Subcutaneous abdominal adipose tissue (tissue), 5 donors: ENCODE measurements around the gene CGB3.
A peak's percentile ranks its signal among the peaks of the same experiment; 100 is the strongest.

Experiments used
- H3K27ac ChIP-seq: one replicate; pipeline ENCODE4 v1.7.0; 2013; ENCODE audit warnings: low read depth, mild to moderate bottlenecking, inconsistent platforms, low read length, moderate library complexity
- H3K27me3 ChIP-seq, 5 donors: one replicate each; pipeline ENCODE4 v1.7.0; 2013; ENCODE audit warnings: low read length in 5 of 5, inconsistent platforms in 1 of 5; ENCODE audit not compliant: control insufficient read depth in 5 of 5, insufficient read depth in 4 of 5
- H3K36me3 ChIP-seq, 5 donors: one replicate each; pipeline ENCODE4 v1.7.0; 2013; ENCODE audit warnings: low read length in 5 of 5; ENCODE audit not compliant: control insufficient read depth in 5 of 5, insufficient read depth in 5 of 5
- H3K4me1 ChIP-seq, 5 donors: one replicate each; pipeline ENCODE4 v1.7.0; 2013; ENCODE audit warnings: low read length in 5 of 5, mild to moderate bottlenecking in 3 of 5, moderate library complexity in 1 of 5; ENCODE audit not compliant: control insufficient read depth in 5 of 5, insufficient read depth in 5 of 5
- H3K4me3 ChIP-seq, 5 donors: one replicate each; pipeline ENCODE4 v1.7.0; 2013; ENCODE audit warnings: low read length in 5 of 5, low read depth in 1 of 5
- H3K9ac ChIP-seq, 5 donors: one replicate each; pipeline ENCODE4 v1.7.0; 2013; ENCODE audit warnings: low read length in 5 of 5, mild to moderate bottlenecking in 4 of 5, moderate library complexity in 3 of 5
- H3K9me3 ChIP-seq, 5 donors: one replicate each; pipeline ENCODE4 v1.7.0; 2013; ENCODE audit warnings: low read length in 5 of 5; ENCODE audit not compliant: control insufficient read depth in 5 of 5
- donor health status: healthy.
- donor health status: healthy.
- donor health status: healthy.
- donor health status: healthy.
- donor health status: healthy.

The CGB3 gene

DNA sequence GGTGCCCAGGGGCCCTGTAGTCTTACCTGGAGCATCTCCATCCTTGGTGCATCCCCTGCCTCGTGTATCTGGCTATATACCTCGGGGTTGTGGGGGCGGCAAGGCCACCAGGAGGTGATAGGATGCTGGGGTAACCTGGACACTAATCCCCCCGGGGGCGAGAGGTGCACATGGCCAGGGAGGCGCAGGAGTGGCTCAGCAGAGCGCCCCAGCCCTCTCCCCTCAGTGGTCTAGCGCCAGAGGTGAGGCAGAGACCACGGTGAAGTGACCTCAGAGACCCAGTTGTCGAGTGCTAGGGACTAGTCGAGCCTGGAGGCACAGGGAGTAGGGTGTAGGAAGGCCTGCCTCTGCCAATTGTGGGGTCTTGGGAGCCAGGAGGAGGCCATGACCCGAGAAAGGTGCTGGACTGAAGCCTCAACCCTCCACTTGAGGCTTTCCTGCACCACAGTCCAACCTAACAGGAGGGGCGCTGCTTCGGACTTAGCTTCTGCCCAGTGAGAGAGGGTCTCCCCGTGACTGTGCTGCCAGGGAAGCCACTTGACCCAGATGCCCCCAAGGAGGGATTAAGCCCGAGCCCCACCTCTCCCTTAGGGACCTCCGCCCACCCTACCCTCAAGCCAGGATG is 7.0 kb downstream of the CGB3 start, which contains the start of gene LHB:
Gene LHB, minus strand, starts transcription at position 51 of the 625 bp plus-strand sequence. Its CDS starts 10 bp downstream, at position 41.
- Histone ChIP-seq H3K27me3 (peaks cover 2 to 16% (median 6%) of the 10 kb centered on the region in 5 donors), H3K9me3 (no peaks in the 10 kb centered on the region), H3K27ac (no peak within 1 kb of the TSS), H3K4me3 (peak within 1 kb of the TSS in 4 of 5 donors; percentile 57 to 66 (median 59)), H3K9ac (peak within 1 kb of the TSS in 2 of 5 donors; percentile 30 to 52), H3K36me3 (peaks cover 0 to 40% (median 31%) of the 10 kb centered on the region in 5 donors), H3K4me1 (peaks cover 0 to 25% (median 23%) of the 10 kb centered on the region in 5 donors)

DNA sequence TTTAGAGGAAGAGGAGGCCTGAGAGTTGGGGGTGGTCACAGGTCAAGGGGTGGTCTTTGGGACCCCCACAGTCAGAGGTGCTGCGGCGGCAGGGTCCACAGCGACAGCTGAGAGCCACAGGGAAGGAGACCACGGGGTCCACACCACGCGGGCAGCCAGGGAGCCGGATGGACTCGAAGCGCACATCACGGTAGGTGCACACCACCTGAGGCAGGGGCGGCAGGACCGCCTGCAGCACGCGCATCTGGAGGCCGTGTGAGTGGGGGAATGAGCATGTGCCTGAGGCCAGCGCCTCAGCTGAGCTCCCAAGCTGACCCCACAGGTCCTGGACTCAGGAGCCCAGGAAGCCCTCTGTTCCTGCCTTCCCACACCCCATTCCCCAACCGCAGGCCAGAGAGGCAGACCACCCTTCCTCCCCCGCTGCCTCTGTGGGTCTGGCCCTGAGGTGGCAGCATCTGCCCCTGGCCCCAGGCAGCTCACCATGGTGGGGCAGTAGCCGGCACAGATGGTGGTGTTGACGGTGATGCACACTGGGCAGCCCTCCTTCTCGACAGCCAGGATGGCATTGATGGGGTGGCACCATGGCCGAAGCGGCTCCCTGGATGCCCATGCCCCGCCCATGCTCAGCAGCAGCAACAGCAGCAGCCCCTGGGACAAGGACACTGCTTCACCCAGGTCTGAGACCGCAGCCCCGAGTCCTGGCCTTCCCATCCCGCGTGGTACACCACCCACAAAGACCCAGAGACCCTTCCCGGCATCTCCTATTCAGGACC is 7.9 kb downstream of the CGB3 start:
- H3K36me3 ChIP-seq: peaks cover 0 to 49% (median 40%) of the 10 kb centered on the region in 5 donors
- no peak overlapping the region for H3K27ac ChIP-seq
- H3K4me1 ChIP-seq: peaks cover 0 to 25% (median 23%) of the 10 kb centered on the region in 5 donors
- H3K27me3 ChIP-seq: peaks cover 2 to 15% (median 6%) of the 10 kb centered on the region in 5 donors
- H3K9ac ChIP-seq: no peak overlapping the region
- H3K9me3 ChIP-seq: no peaks in the 10 kb centered on the region
- no peak overlapping the region for H3K4me3 ChIP-seq

DNA sequence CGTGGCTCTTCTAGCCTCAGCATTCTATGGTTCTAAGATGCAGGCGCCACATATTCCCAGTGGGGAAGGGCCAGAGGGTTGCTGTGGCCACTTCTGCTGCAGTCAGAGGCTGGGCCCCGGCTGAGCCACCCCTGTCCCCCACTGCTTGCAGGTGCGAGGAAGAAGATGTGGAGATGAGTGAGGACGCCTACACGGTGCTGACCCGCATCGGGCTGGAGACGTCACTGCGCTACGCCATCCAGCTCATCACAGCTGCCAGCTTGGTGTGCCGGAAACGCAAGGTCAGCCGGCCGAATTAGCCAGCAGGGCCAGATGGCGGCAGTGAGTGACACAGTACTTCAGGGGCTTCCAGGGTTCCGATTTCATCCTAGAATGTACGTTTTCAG is 9.3 kb downstream of the CGB3 start:
- H3K27ac ChIP-seq: no peak overlapping the region
- H3K36me3 ChIP-seq: peaks cover 0 to 63% (median 54%) of the 10 kb centered on the region in 5 donors
- no peaks in the 10 kb centered on the region for H3K9me3 ChIP-seq
- H3K9ac ChIP-seq: no peak overlapping the region
- no peak overlapping the region for H3K4me3 ChIP-seq
- H3K27me3 ChIP-seq: peaks cover 0 to 11% (median 4%) of the 10 kb centered on the region in 5 donors
- H3K4me1 ChIP-seq: peaks cover 0 to 25% (median 23%) of the 10 kb centered on the region in 5 donors

DNA sequence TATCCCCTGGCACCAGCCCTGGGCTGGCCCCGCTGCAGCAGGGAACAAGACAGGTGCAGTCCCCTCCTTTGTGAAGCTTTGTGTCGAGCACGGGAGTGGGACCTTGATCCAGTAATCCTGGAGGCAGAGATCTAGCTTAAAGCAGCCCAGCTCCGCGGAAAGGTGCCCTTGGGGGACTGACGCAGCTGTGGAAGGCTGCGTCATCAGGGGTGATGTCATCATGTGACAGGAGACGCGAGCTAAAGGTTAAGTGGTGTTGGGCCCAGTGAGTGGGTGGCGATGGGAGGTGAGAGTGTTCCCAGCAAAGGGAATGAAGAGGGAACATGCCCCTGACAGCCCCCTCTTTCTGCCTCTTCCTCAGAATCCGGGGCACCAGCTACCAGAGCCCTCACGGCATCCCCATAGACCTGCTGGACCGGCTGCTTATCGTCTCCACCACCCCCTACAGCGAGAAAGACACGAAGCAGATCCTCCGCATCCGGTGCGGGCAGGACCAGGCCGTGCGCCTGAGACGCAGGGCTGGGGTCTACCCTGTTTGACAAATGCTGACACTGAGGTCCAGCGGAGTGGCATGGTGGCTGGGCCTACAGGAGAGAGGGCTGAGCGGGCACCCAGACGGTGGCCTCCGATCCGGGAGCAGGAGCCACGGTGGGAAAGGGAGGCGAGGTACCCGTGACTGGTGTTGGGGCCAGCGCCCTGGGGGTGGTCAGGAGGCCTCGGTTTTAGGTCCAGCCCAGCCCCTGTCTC is 9.8 kb downstream of the CGB3 start:
- no peak overlapping the region for H3K27ac ChIP-seq
- peaks cover 0 to 69% (median 59%) of the 10 kb centered on the region in 5 donors for H3K36me3 ChIP-seq
- H3K9ac ChIP-seq: no peak overlapping the region
- no peaks in the 10 kb centered on the region for H3K9me3 ChIP-seq
- no peak overlapping the region for H3K4me3 ChIP-seq
- peaks cover 0 to 21% (median 19%) of the 10 kb centered on the region in 5 donors for H3K4me1 ChIP-seq
- H3K27me3 ChIP-seq: peaks cover 0 to 11% (median 4%) of the 10 kb centered on the region in 5 donors

DNA sequence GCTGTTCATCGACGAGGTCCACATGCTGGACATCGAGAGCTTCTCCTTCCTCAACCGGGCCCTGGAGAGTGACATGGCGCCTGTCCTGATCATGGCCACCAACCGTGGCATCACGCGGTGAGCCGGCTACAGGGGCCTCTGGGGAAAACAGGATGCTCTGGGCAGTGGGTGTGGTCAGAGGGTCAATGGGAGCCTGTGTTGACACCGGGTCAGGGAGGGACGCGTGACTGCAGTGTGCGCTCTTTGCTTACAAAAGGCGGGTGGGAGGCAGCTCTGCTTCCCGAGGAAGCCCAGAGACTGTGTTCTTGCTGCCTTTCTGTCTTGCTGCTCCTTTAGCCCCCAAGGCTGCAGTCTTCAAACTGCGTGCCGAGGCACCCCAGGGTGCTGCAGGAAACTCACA is 12.9 kb downstream of the CGB3 start:
- no peaks in the 10 kb centered on the region for H3K9me3 ChIP-seq
- H3K36me3 ChIP-seq: peaks cover 3 to 82% (median 71%) of the 10 kb centered on the region in 5 donors

DNA sequence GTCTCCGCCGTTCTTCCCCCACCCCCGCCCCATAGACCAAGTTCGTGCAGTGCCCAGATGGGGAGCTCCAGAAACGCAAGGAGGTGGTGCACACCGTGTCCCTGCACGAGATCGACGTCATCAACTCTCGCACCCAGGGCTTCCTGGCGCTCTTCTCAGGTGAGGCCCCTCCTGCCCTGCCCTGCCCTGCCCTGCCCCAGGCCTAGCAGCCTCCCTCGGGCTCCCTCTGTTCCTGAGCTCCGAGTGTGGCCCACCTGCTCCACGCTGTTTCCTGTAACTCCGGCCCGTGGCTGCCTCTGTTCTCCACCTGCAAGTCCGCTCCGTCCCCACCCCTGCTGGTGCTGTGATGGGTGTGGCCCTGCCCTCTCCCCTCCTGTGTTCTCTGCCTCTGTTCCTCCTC is 13.7 kb downstream of the CGB3 start:
- Histone ChIP-seq H3K36me3 (peaks cover 3 to 82% (median 72%) of the 10 kb centered on the region in 5 donors), H3K27me3 (no peaks in the 10 kb centered on the region), H3K9me3 (no peaks in the 10 kb centered on the region), H3K4me1 (no peaks in the 10 kb centered on the region), H3K27ac (no peak overlapping the region), H3K9ac (no peak overlapping the region), H3K4me3 (no peak overlapping the region)

More for the DNA sequence above, 12.9 kb downstream of the CGB3 start:
- Histone ChIP-seq H3K4me3 (no peak overlapping the region), H3K27ac (no peak overlapping the region), H3K4me1 (no peaks in the 10 kb centered on the region), H3K27me3 (no peaks in the 10 kb centered on the region), H3K9ac (no peak overlapping the region)

DNA sequence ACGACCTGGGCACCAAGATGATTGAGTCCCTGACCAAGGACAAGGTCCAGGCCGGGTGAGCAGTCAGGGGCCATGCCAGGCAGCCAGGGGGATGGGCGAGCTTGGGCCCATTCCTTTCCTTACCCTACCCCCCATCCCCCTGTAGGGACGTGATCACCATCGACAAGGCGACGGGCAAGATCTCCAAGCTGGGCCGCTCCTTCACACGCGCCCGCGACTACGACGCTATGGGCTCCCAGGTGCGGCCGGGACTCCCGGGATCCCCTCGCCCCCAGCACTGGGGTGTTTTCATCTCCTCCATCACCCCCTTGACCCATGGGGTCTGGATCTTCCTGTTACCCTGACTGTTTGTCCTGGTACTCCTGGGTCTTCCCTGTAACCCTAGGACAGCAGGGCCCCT is 14.3 kb downstream of the CGB3 start:
- H3K27ac ChIP-seq: no peak overlapping the region
- no peaks in the 10 kb centered on the region for H3K27me3 ChIP-seq
- no peaks in the 10 kb centered on the region for H3K9me3 ChIP-seq
- no peak overlapping the region for H3K4me3 ChIP-seq
- peaks cover 3 to 82% (median 72%) of the 10 kb centered on the region in 5 donors for H3K36me3 ChIP-seq
- H3K9ac ChIP-seq: no peak overlapping the region
- no peaks in the 10 kb centered on the region for H3K4me1 ChIP-seq

DNA sequence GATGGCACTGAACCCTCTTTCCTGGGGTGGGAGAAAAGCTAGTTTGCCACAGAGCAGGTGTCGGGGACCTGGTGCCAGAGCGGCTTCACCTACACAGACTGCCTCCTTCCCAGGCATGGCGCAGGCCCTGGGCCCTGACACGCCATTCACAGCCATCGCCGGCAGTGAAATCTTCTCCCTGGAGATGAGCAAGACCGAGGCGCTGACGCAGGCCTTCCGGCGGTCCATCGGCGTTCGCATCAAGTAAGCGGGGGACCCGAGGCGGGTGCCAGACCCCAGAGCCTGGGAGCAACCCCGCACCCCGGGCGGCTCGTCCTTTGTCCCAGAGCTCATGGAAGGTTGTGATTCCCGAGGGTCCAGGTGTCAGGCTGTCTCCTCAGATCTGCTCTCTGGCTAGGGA is 17.2 kb downstream of the CGB3 start:
- Histone ChIP-seq H3K36me3 (peaks cover 3 to 81% (median 66%) of the 10 kb centered on the region in 5 donors), H3K4me3 (no peak overlapping the region)

DNA sequence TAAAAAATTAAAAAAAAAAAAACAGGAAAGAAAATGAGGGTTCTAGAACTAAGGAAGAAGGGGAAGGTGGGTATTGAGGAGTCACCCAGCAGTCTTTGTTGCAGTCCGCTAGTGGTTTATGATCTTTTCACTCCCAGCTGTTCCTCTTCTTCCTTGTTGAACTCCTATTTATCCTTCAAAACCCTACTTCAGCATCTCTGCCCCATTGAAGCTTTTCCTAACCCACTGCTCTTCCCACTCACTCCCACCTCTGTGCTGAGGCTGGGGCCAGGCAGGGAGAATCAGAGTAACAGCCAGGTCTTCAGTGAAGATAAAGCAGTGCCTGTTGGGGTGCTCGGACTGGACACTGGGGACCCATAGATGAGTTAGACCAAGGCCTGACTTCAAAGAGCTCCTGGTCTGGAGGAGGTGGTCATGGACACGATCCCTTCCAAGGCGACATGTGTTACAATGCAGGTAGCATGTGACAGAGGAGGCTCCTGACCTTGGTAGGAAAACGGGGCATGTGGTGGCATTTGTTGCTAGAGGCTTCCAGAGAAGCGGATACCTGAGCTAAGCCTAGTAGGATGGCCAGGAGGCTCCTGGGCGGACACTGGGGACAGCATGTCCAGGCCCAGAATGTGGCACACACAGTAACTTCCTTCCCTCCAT is 19.0 kb downstream of the CGB3 start:
- H3K36me3 ChIP-seq: peaks cover 3 to 63% (median 50%) of the 10 kb centered on the region in 5 donors
- no peaks in the 10 kb centered on the region for H3K9me3 ChIP-seq

More for the DNA sequence above, 17.2 kb downstream of the CGB3 start:
- no peaks in the 10 kb centered on the region for H3K4me1 ChIP-seq
- no peaks in the 10 kb centered on the region for H3K9me3 ChIP-seq
- no peak overlapping the region for H3K27ac ChIP-seq
- H3K9ac ChIP-seq: no peak overlapping the region
- H3K27me3 ChIP-seq: no peaks in the 10 kb centered on the region

More for the DNA sequence above, 19.0 kb downstream of the CGB3 start:
- Histone ChIP-seq H3K27me3 (no peaks in the 10 kb centered on the region), H3K4me1 (no peaks in the 10 kb centered on the region), H3K27ac (no peak overlapping the region), H3K9ac (no peak overlapping the region), H3K4me3 (no peak overlapping the region)
